HCT116 (cell line): ENCODE measurements around the gene MEAK7. TPM values are rescaled to one million over a fixed set of nuclear protein-coding genes. Genes with fewer than 3 reads are reported as not detected.

Source experiments
- ATAC-seq: fragments of 200-7000 bp; cut with Tn5 transposase; 2 replicates; pipeline ENCODE4 v1.9.1; 2020; ENCODE audit warnings: mild to moderate bottlenecking, moderate library complexity
- BruUV-seq: library from RNA; stranded (reverse); fragments of 400-500 nt; replicated peaks from 2 replicates; lab custom pipeline; 2021; lab: Mats Ljungman, UMichigan
- CTCF ChIA-PET: fragments of 300-600 bp; sonication (Branson Sonifier 250); formaldehyde crosslinking; loops from one replicate; lab custom pipeline; 2021; ENCODE audit warnings: antibody characterized with exemption; lab: Charles Lee
- POLR2A ChIA-PET: fragments of 300-600, 350-600 bp; sonication (Branson Sonifier 250); formaldehyde crosslinking; loops from one replicate; lab custom pipeline; 2021; ENCODE audit warnings: antibody characterized with exemption; lab: Charles Lee
- RAD21 ChIA-PET, 2 experiments: fragments of 300-600 bp; sonication (Branson Sonifier 250); formaldehyde crosslinking; loops; one replicate each; lab custom pipeline; 2023; ENCODE audit warnings: low total read pairs in 2 of 2; ENCODE audit not compliant: uncharacterized antibody in 2 of 2, unreplicated experiment in 2 of 2, low non-redundant PET in 1 of 2; lab: Charles Lee
- DNase-seq: peaks from one replicate; pipeline ENCODE4 v3.0.0-alpha.2; 2010; ENCODE audit warnings: low read depth, low spot score
- H2AFZ ChIP-seq: fragments of 200-600 bp; shearing (Covaris generic), sonication (generic); 2 replicates; pipeline ENCODE4 v1.6.1; 2017; ENCODE audit warnings: low read depth, mixed run types, mixed read lengths, antibody characterized with exemption, low read length; ENCODE audit not compliant: poor library complexity, severe bottlenecking
- H3K27ac ChIP-seq: 2 replicates; pipeline ENCODE4 v1.5.1; 2012; ENCODE audit warnings: low read depth, low read length
- H3K27me3 ChIP-seq: fragments of 200-600 bp; sonication (generic); 2 replicates; pipeline ENCODE4 v1.6.1; 2016; ENCODE audit warnings: mixed run types, low read length, mixed read lengths; ENCODE audit not compliant: insufficient read depth
- H3K36me3 ChIP-seq, 2 experiments: fragments of 200-500 bp in 1 of 2; fragments of 200-600 bp in 1 of 2; sonication (Bioruptor generic) in 1 of 2; sonication (generic) in 1 of 2; 2 replicates each; pipeline versions ENCODE4 v1.5.1 to v1.6.1; 2014 to 2016; ENCODE audit warnings: low read length in 2 of 2, inconsistent platforms in 1 of 2, mixed read lengths in 1 of 2, mixed run types in 1 of 2; ENCODE audit not compliant: insufficient read depth in 2 of 2, control insufficient read depth in 1 of 2
- H3K4me1 ChIP-seq, 2 experiments: fragments of 200-600 bp in 1 of 2; sonication (generic) in 1 of 2; 2 replicates each; pipeline versions ENCODE4 v1.5.1 to v1.6.1; 2012 to 2017; ENCODE audit warnings: low read length in 2 of 2, inconsistent platforms in 1 of 2, mild to moderate bottlenecking in 1 of 2, mixed read lengths in 1 of 2, mixed run types in 1 of 2, moderate library complexity in 1 of 2; ENCODE audit not compliant: insufficient read depth in 2 of 2, control insufficient read depth in 1 of 2
- H3K4me2 ChIP-seq: fragments of 200-600 bp; sonication (generic); 2 replicates; pipeline ENCODE4 v1.6.1; 2017; ENCODE audit warnings: mixed run types, low read length, mixed read lengths
- H3K4me3 ChIP-seq, 2 experiments: fragments of 200-600 bp in 1 of 2; sonication (generic) in 1 of 2; replicated peaks in 1 of 2; 2 replicates each; pipeline ENCODE4 v1.5.1; 2011 to 2016; ENCODE audit warnings: low read length in 2 of 2, control low read depth in 1 of 2, low read depth in 1 of 2, mild to moderate bottlenecking in 1 of 2, mixed read lengths in 1 of 2, mixed run types in 1 of 2
- H3K79me2 ChIP-seq: fragments of 200-600 bp; sonication (generic); 2 replicates; pipeline ENCODE4 v1.6.1; 2017; ENCODE audit warnings: mild to moderate bottlenecking, mixed run types, low read length, moderate library complexity, mixed read lengths; ENCODE audit not compliant: insufficient read depth
- H3K9ac ChIP-seq: fragments of 200-600 bp; sonication (generic); 2 replicates; pipeline ENCODE4 v1.6.1; 2016; ENCODE audit warnings: low read length, mixed read lengths
- H3K9me2 ChIP-seq: fragments of 200-600 bp; sonication (generic), shearing (Covaris generic); 2 replicates; pipeline ENCODE4 v1.6.1; 2017; ENCODE audit warnings: mixed run types, mild to moderate bottlenecking, moderate library complexity; ENCODE audit not compliant: insufficient read depth
- H3K9me3 ChIP-seq, 2 experiments: fragments of 200-500 bp in 1 of 2; fragments of 200-600 bp in 1 of 2; sonication (Bioruptor generic) in 1 of 2; sonication (generic) in 1 of 2; 2 replicates each; pipeline ENCODE4 v1.6.1; 2014 to 2017; ENCODE audit warnings: low read length in 2 of 2, mixed read lengths in 2 of 2, inconsistent platforms in 1 of 2, low read depth in 1 of 2, mild to moderate bottlenecking in 1 of 2, mixed run types in 1 of 2, moderate library complexity in 1 of 2; ENCODE audit not compliant: control insufficient read depth in 1 of 2, insufficient read depth in 1 of 2
- H4K20me1 ChIP-seq: fragments of 200-600 bp; sonication (generic), shearing (Covaris generic); 2 replicates; pipeline ENCODE4 v1.6.1; 2017; ENCODE audit warnings: mixed run types, mild to moderate bottlenecking, moderate library complexity; ENCODE audit not compliant: insufficient read depth
- CBX3 ChIP-seq: IDR thresholded peaks from 2 replicates; pipeline ENCODE4 v1.6.1; 2012; ENCODE audit warnings: low read depth
- CEBPB ChIP-seq: IDR thresholded peaks from 2 replicates; pipeline ENCODE4 v1.6.1; 2012; ENCODE audit warnings: low read depth
- EGR1 ChIP-seq: IDR thresholded peaks from 2 replicates; pipeline ENCODE4 v1.6.1; 2012; ENCODE audit warnings: low read depth
- ELF1 ChIP-seq: IDR thresholded peaks from 2 replicates; pipeline ENCODE4 v1.6.1; 2012; ENCODE audit warnings: low read depth, borderline replicate concordance
- EZH2 ChIP-seq: fragments of 200-600 bp; sonication (generic); IDR thresholded peaks from 2 replicates; pipeline ENCODE4 v1.6.1; 2017; ENCODE audit warnings: antibody characterized with exemption, mixed run types
- POLR2A ChIP-seq: IDR thresholded peaks from 2 replicates; pipeline ENCODE4 v1.7.0; 2011; ENCODE audit warnings: borderline replicate concordance; ENCODE audit not compliant: insufficient read depth, insufficient read length; ENCODE audit errors: extremely low read depth
- POLR2AphosphoS5 ChIP-seq: IDR thresholded peaks from 2 replicates; pipeline ENCODE4 v1.6.1; 2011; ENCODE audit warnings: mild to moderate bottlenecking, low read depth, low read length, moderate library complexity
- RAD21 ChIP-seq: IDR thresholded peaks from 2 replicates; pipeline ENCODE4 v1.6.1; 2012; ENCODE audit warnings: low read depth, mild to moderate bottlenecking
- REST ChIP-seq: IDR thresholded peaks from 2 replicates; pipeline ENCODE4 v1.6.1; 2012; ENCODE audit warnings: low read depth
- SIN3A ChIP-seq: IDR thresholded peaks from 2 replicates; pipeline ENCODE4 v1.6.1; 2012; ENCODE audit warnings: low read depth
- SRF ChIP-seq: IDR thresholded peaks from 2 replicates; pipeline ENCODE4 v1.6.1; 2012; ENCODE audit warnings: low read depth
- TCF7L2 ChIP-seq: IDR thresholded peaks from 2 replicates; pipeline ENCODE4 v1.7.0; 2011; ENCODE audit warnings: borderline replicate concordance, inconsistent platforms; ENCODE audit not compliant: insufficient read depth, insufficient read length; ENCODE audit errors: extremely low read depth
- YY1 ChIP-seq: IDR thresholded peaks from 2 replicates; pipeline ENCODE4 v1.6.1; 2011; ENCODE audit warnings: low read length, low read depth, moderate library complexity, mild to moderate bottlenecking; ENCODE audit not compliant: insufficient replicate concordance; ENCODE audit errors: extremely low read depth
- ZFX ChIP-seq: fragments of 450-650 bp; IDR thresholded peaks from 2 replicates; pipeline ENCODE4 v1.6.1; 2017
- ZNF274 ChIP-seq: fragments of 200-500 bp; sonication (Bioruptor generic); IDR thresholded peaks from 2 replicates; pipeline ENCODE4 v1.6.1; 2014; ENCODE audit warnings: mild to moderate bottlenecking, low read depth, low read length, inconsistent platforms
- intact Hi-C: fragments of 100-400 bp; cut with micrococcal nuclease; formaldehyde crosslinking; loops from 2 replicates; pipeline ENCODE4 v1.10.0; 2022
- total RNA-seq: library from RNA; stranded (reverse); gene quantifications from one replicate; pipeline ENCODE4 v1.2.1, GENCODE V29; 2021; ENCODE audit not compliant: unreplicated experiment
- TF ChIP-seq, protein P1 (sequence below): IDR thresholded peaks from 2 replicates; pipeline ENCODE4 v1.6.1; 2012
- TF ChIP-seq, protein P2 (sequence below): IDR thresholded peaks from 2 replicates; pipeline ENCODE4 v1.6.1; 2011; ENCODE audit warnings: mild to moderate bottlenecking, low read length, moderate library complexity; ENCODE audit not compliant: insufficient replicate concordance; ENCODE audit errors: extremely low read depth

MEAK7 gene
- total RNA-seq, 1 experiment from 2014 or later: 32.2 TPM

- Histone ChIP-seq H3K4me3 (peak overlapping the region; percentile 88 to 98), H3K9me3 (no peaks in the 10 kb centered on the region), H3K79me2 (peaks cover 32% of the 10 kb centered on the region), H3K9me2 (no peaks in the 10 kb centered on the region), H3K9ac (peak overlapping the region; percentile 93), H3K27ac (peak overlapping the region; percentile 82; the same call in 1 of the 2 replicates), H3K4me2 (peak overlapping the region; percentile 95), H3K36me3 (peaks cover 0 to 9% of the 10 kb centered on the region in 2 experiments; a peak in 1 of 4 replicates), H4K20me1 (no peaks in the 10 kb centered on the region), H3K27me3 (no peaks in the 10 kb centered on the region), H2AFZ (no peak overlapping the region)
- intact Hi-C loops: loop anchor here (10.0 kb wide), 1 partner anchor 549 kb away; the partner anchor contains the start of gene OSGIN1
- POLR2A ChIA-PET: interaction anchor here (1.1 kb wide), 1 partner anchor 114 kb away, joined by 3 read pairs; the partner anchor contains the start of gene COTL1
- CTCF ChIA-PET: interaction anchor here (0.7 to 0.9 kb wide), 2 partner anchors 227 to 465 kb away, joined by 3 to 4 read pairs; no protein-coding TSS in a partner anchor
- DNase-seq: no peak
- RAD21 ChIA-PET: no interaction called here
- BruUV-seq: no TSS peak
- no peak for TF ChIP-seq SIN3A
- TF ChIP-seq, protein P1, sequence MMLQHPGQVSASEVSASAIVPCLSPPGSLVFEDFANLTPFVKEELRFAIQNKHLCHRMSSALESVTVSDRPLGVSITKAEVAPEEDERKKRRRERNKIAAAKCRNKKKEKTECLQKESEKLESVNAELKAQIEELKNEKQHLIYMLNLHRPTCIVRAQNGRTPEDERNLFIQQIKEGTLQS: no peak
- TF ChIP-seq, protein P2, sequence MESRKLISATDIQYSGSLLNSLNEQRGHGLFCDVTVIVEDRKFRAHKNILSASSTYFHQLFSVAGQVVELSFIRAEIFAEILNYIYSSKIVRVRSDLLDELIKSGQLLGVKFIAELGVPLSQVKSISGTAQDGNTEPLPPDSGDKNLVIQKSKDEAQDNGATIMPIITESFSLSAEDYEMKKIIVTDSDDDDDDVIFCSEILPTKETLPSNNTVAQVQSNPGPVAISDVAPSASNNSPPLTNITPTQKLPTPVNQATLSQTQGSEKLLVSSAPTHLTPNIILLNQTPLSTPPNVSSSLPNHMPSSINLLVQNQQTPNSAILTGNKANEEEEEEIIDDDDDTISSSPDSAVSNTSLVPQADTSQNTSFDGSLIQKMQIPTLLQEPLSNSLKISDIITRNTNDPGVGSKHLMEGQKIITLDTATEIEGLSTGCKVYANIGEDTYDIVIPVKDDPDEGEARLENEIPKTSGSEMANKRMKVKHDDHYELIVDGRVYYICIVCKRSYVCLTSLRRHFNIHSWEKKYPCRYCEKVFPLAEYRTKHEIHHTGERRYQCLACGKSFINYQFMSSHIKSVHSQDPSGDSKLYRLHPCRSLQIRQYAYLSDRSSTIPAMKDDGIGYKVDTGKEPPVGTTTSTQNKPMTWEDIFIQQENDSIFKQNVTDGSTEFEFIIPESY: no peak
- TF ChIP-seq RAD21: no peak
- TF ChIP-seq REST: no peak
- no peak for TF ChIP-seq POLR2AphosphoS5
- TF ChIP-seq POLR2A: no peak
- no peak for TF ChIP-seq CBX3
- TF ChIP-seq TCF7L2: no peak
- no peak for TF ChIP-seq ZNF274
- TF ChIP-seq ZFX: no peak
- TF ChIP-seq YY1: no peak
- TF ChIP-seq CEBPB: no peak
- no peak for TF ChIP-seq EZH2
- no peak for TF ChIP-seq ELF1
- no peak for TF ChIP-seq EGR1
- TF ChIP-seq SRF: no peak
- TF ChIP-seq, all 23 proteins: peak for 0
- H3K4me1 ChIP-seq: peaks cover 61 to 77% of the 10 kb centered on the region in 2 experiments
- peak; percentile 1 for ATAC-seq
Measured at GRCh38 chr16:84503751-84504395, 586 bp downstream of the MEAK7 start.
